Muscle of leg (tissue), 11 donors: ENCODE data around the gene MX1. TPM values are rescaled to one million over a fixed set of nuclear protein-coding genes. Genes with fewer than 3 reads are reported as not detected.
"Not testable (repeated sequence)": the region's sequence is repeated elsewhere in the genome, so short reads cannot be mapped to it uniquely, and the experiment has no call there.

Experiments
- DNase-seq: peaks from one replicate; pipeline ENCODE4 v3.0.0; 2013
- H3K27ac ChIP-seq: one replicate; pipeline ENCODE4 v1.5.1; 2013; ENCODE audit warnings: mild to moderate bottlenecking, low read length, control low read depth
- H3K27me3 ChIP-seq: one replicate; pipeline ENCODE4 v1.6.1; 2013; ENCODE audit warnings: low read length; ENCODE audit not compliant: control insufficient read depth, insufficient read depth
- H3K36me3 ChIP-seq: one replicate; pipeline ENCODE4 v1.6.1; 2013; ENCODE audit warnings: low read length; ENCODE audit not compliant: control insufficient read depth, insufficient read depth
- H3K4me1 ChIP-seq: one replicate; pipeline ENCODE4 v1.6.1; 2013; ENCODE audit warnings: low read length; ENCODE audit not compliant: control insufficient read depth, insufficient read depth
- H3K4me3 ChIP-seq: one replicate; pipeline ENCODE4 v1.5.1; 2013; ENCODE audit warnings: low read length, control low read depth
- H3K9me3 ChIP-seq: replicated peaks from 2 replicates; pipeline ENCODE4 v1.6.1; 2013; ENCODE audit warnings: low read depth, low read length; ENCODE audit not compliant: control insufficient read depth
- WGBS: methylation state at CpG from one replicate; pipeline ENCODE4 v1.1.5; 2013; ENCODE audit warnings: missing lambda C conversion rate; ENCODE audit not compliant: insufficient coverage; 5-methylcytosine and 5-hydroxymethylcytosine counted together
- polyA plus RNA-seq, 8 donors: library from polyadenylated mRNA; unstranded; fragments of 120-200 nt; gene quantifications; one replicate each; pipeline versions ENCODE4 v1.2.1 to v1.2.3, GENCODE V29; 2013; ENCODE audit warnings: inconsistent platforms in 1 of 8, low replicate concordance in 1 of 8; ENCODE audit not compliant: insufficient read length in 8 of 8, insufficient read depth in 1 of 8
- total RNA-seq: library from RNA; stranded (reverse); fragments of 120-200 nt; gene quantifications from one replicate; pipeline ENCODE4 v1.2.4, GENCODE V29; 2013

MX1 gene
- total and polyA plus RNA-seq, 9 donors = 1.7 to 6.2 (median 3.8) TPM

- no CpG with 5 or more reads among the region's 4 CpGs for WGBS
- no peak overlapping the region for H3K27ac ChIP-seq
- no peak overlapping the region for H3K4me3 ChIP-seq
- H3K4me1 ChIP-seq = no peaks in the 10 kb centered on the region
- H3K36me3 ChIP-seq = peaks cover 12% of the 10 kb centered on the region
- no peaks in the 10 kb centered on the region for H3K9me3 ChIP-seq
- H3K27me3 ChIP-seq = peaks cover 4% of the 10 kb centered on the region
- no peak for DNase-seq
These were observed 20.7 kb upstream of the MX1 start for GRCh38 chr21:41405321-41405720.

- Histone ChIP-seq H3K4me1 (no peaks in the 10 kb centered on the region), H3K9me3 (peaks cover 4% of the 10 kb centered on the region), H3K4me3 (no peak overlapping the region), H3K36me3 (peaks cover 12% of the 10 kb centered on the region), H3K27me3 (peaks cover 4% of the 10 kb centered on the region), H3K27ac (no peak overlapping the region)
- WGBS = 67% methylated on average over 1 of the region's 6 CpGs
- DNase-seq = no peak
These were observed 19.7 kb upstream of the MX1 start for GRCh38 chr21:41406340-41406739.

- H3K27me3 ChIP-seq = peaks cover 4% of the 10 kb centered on the region
- H3K4me3 ChIP-seq = no peak overlapping the region
- H3K36me3 ChIP-seq = peaks cover 9% of the 10 kb centered on the region
- no peak for DNase-seq
- no peaks in the 10 kb centered on the region for H3K4me1 ChIP-seq
- no peak overlapping the region for H3K27ac ChIP-seq
- H3K9me3 ChIP-seq = peaks cover 6% of the 10 kb centered on the region
- WGBS = 87% methylated on average over 23 of the region's 24 CpGs
These were observed 18.2 kb upstream of the MX1 start for GRCh38 chr21:41407541-41408460.

- Histone ChIP-seq H3K4me3 (no peak overlapping the region), H3K36me3 (peaks cover 9% of the 10 kb centered on the region), H3K9me3 (peaks cover 6% of the 10 kb centered on the region), H3K4me1 (no peaks in the 10 kb centered on the region), H3K27me3 (peaks cover 2% of the 10 kb centered on the region), H3K27ac (no peak overlapping the region)
- no CpG with 5 or more reads among the region's 1 CpG for WGBS
- no peak for DNase-seq
These were observed 15.7 kb upstream of the MX1 start for GRCh38 chr21:41410361-41410760.

GRCh38 chr21:41410767-41411448 lies 15.1 kb upstream of the MX1 start:
- H3K27ac ChIP-seq = no peak overlapping the region
- peaks cover 6% of the 10 kb centered on the region for H3K9me3 ChIP-seq
- WGBS = 55% methylated on average over 4 of the region's 5 CpGs
- H3K36me3 ChIP-seq = peaks cover 9% of the 10 kb centered on the region
- H3K4me1 ChIP-seq = no peaks in the 10 kb centered on the region
- peaks cover 2% of the 10 kb centered on the region for H3K27me3 ChIP-seq
- no peak for DNase-seq
- no peak overlapping the region for H3K4me3 ChIP-seq

- Histone ChIP-seq H3K4me1 (no peaks in the 10 kb centered on the region), H3K36me3 (peaks cover 9% of the 10 kb centered on the region), H3K27ac (no peak overlapping the region), H3K27me3 (no peaks in the 10 kb centered on the region), H3K4me3 (no peak overlapping the region), H3K9me3 (peaks cover 6% of the 10 kb centered on the region)
- DNase-seq = no peak
- 83% methylated on average over 4 of the region's 5 CpGs for WGBS
These were observed 14.5 kb upstream of the MX1 start for GRCh38 chr21:41411449-41412089.

GRCh38 chr21:41417505-41417904 lies 8.5 kb upstream of the MX1 start:
- not testable (repeated sequence) for DNase-seq, H3K27ac ChIP-seq
- no CpG with 5 or more reads among the region's 2 CpGs for WGBS

GRCh38 chr21:41418393-41418792 lies 7.6 kb upstream of the MX1 start:
- 100% methylated on average over 4 of the region's 6 CpGs for WGBS
- H3K4me1 ChIP-seq = peaks cover 19% of the 10 kb centered on the region
- no peaks in the 10 kb centered on the region for H3K36me3 ChIP-seq
- H3K9me3 ChIP-seq = no peaks in the 10 kb centered on the region
- H3K27me3 ChIP-seq = no peaks in the 10 kb centered on the region
- no peak for DNase-seq
- H3K4me3 ChIP-seq = no peak overlapping the region
- no peak overlapping the region for H3K27ac ChIP-seq

More at GRCh38 chr21:41417505-41417904, 8.5 kb upstream of the MX1 start:
- H3K4me3 ChIP-seq, H3K27me3 ChIP-seq, H3K9me3 ChIP-seq, H3K36me3 ChIP-seq: not testable (repeated sequence)
- H3K4me1 ChIP-seq = peaks cover 19% of the 10 kb centered on the region

- Histone ChIP-seq H3K4me3 (no peak overlapping the region), H3K27ac (peak overlapping the region; percentile 87), H3K27me3 (no peaks in the 10 kb centered on the region), H3K36me3 (no peaks in the 10 kb centered on the region), H3K4me1 (peaks cover 19% of the 10 kb centered on the region), H3K9me3 (no peaks in the 10 kb centered on the region)
- whole genome bisulfite sequencing = 80% methylated on average over 7 of the region's 11 CpGs
- peak; percentile 26 for DNase-seq
These were observed 6.9 kb upstream of the MX1 start for GRCh38 chr21:41418956-41419680.
